Transverse colon (tissue), 4 donors: ENCODE measurements around the gene SMG9. TPM values are rescaled to one million over a fixed set of nuclear protein-coding genes. Genes with fewer than 3 reads are reported as not detected.
A peak's percentile ranks its signal among the peaks of the same experiment; 100 is the strongest.

Experiments used
- DNase-seq: peaks from one replicate; pipeline ENCODE4 v3.0.0-alpha.2; 2019
- H3K27ac ChIP-seq, 4 donors: fragments of 200-600 bp; sonication (generic); 2 replicates each; pipeline ENCODE4 v1.5.1; 2016 to 2018; ENCODE audit warnings: inconsistent platforms in 4 of 4
- H3K27me3 ChIP-seq: fragments of 200-600 bp; sonication (generic); 2 replicates; pipeline ENCODE4 v1.5.1; 2017; ENCODE audit warnings: inconsistent platforms
- H3K36me3 ChIP-seq, 4 donors: fragments of 200-600 bp; sonication (generic); 2 replicates each; pipeline ENCODE4 v1.5.1; 2017 to 2019; ENCODE audit warnings: inconsistent platforms in 4 of 4
- H3K4me1 ChIP-seq, 4 donors: fragments of 200-600 bp; sonication (generic); 2 replicates each; pipeline ENCODE4 v1.5.1; 2017 to 2020; ENCODE audit warnings: inconsistent platforms in 4 of 4
- H3K4me3 ChIP-seq, 4 donors: fragments of 200-600 bp; sonication (generic); 1 replicate in 1 of 4; 2 replicates in 3 of 4; pipeline versions ENCODE4 v1.5.1 to v1.6.1; 2017 to 2019; ENCODE audit warnings: inconsistent platforms in 4 of 4
- H3K9me3 ChIP-seq, 2 donors: fragments of 200-600 bp; sonication (generic); 2 replicates each; pipeline ENCODE4 v1.5.1; 2017 to 2019; ENCODE audit warnings: inconsistent platforms in 2 of 2
- EP300 ChIP-seq: sonication (generic); formaldehyde crosslinking; IDR thresholded peaks from one replicate; pipeline ENCODE4 v1.6.1; 2017; ENCODE audit warnings: antibody characterized with exemption, low read depth
- POLR2A ChIP-seq: fragments of 450-650 bp; IDR thresholded peaks from one replicate; pipeline ENCODE4 v1.6.1; 2016; ENCODE audit warnings: antibody characterized with exemption, mild to moderate bottlenecking, moderate library complexity
- POLR2AphosphoS5 ChIP-seq, 3 donors: sonication (generic); formaldehyde crosslinking; IDR thresholded peaks; one replicate each; pipeline ENCODE4 v1.6.1; 2016; ENCODE audit warnings: antibody characterized with exemption in 3 of 3
- WGBS, 2 donors: methylation state at CpG; one replicate each; pipeline ENCODE4 v1.1.5; 2018; ENCODE audit warnings: low coverage in 1 of 2; 5-methylcytosine and 5-hydroxymethylcytosine counted together
- in situ Hi-C, 4 donors: fragments of 200-750 bp; cut with MboI; loops; one replicate each; pipeline versions ENCODE4 v1.15.0 to v1.15.1; 2017; ENCODE audit warnings: low sequenced_read_pairs in 3 of 4, low pct_ligation_motif_present in 1 of 4, low pct_unique_long_range_greater_than_20kb in 1 of 4
- intact Hi-C: fragments of 100-400 bp; cut with DNase I; formaldehyde crosslinking; loops from one replicate; pipeline ENCODE4 v1.15.1; 2023; ENCODE audit warnings: low total_unique reads
- total RNA-seq, 4 donors: library from RNA; depleted of rRNA; stranded (reverse); fragments of >200 nt; gene quantifications; one replicate each; pipeline ENCODE4 v1.1.0, GENCODE V29; 2016
- TF ChIP-seq, protein P1 (sequence below), 5 experiments: fragments of 200-600 bp in 3 of 5; fragments of 450-650 bp in 2 of 5; sonication (generic) in 3 of 5; IDR thresholded peaks; 1 replicate in 2 of 5; 2 replicates in 3 of 5; pipeline ENCODE4 v1.5.1; 2016 to 2017; ENCODE audit warnings: antibody characterized with exemption in 5 of 5, inconsistent platforms in 3 of 5, mild to moderate bottlenecking in 2 of 5, moderate library complexity in 1 of 5

The SMG9 gene
- total RNA-seq, 4 donors from 2014 or later = 4.1 to 68.7 (median 13.8) TPM

DNA sequence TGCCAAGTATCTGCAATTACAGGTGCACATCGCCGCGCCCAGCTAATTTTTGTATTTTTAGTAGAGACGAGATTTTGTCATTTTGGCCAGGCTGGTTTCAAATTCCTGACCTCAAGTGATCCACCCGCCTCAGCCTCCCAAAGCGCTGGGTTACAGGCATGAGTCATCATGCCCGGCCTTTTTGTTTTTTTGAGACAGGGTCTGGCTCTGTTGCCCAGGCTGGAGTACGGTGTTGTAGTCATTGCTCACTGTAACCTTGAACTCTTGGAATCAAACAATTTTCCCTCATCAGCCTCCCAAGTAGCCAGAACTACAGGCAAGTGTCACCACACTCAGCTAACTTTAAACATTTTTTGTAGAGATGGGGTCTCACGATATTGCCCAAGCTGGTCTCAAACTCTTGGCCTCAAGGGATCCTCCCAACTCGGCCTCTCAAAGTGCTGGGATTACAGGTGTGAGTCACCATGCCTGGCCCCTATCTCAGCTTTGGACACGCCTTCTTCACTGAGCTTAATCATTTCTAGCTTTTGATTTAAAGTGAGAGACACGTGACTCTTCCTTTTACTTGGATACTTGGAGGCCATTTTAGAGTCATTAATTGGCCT lies 42.9 kb downstream of the SMG9 start:
- TF ChIP-seq POLR2A (no peak), POLR2AphosphoS5 (IDR thresholded peaks at IDR 0.05) (no peak), EP300 (no peak)
- TF ChIP-seq, protein P1, sequence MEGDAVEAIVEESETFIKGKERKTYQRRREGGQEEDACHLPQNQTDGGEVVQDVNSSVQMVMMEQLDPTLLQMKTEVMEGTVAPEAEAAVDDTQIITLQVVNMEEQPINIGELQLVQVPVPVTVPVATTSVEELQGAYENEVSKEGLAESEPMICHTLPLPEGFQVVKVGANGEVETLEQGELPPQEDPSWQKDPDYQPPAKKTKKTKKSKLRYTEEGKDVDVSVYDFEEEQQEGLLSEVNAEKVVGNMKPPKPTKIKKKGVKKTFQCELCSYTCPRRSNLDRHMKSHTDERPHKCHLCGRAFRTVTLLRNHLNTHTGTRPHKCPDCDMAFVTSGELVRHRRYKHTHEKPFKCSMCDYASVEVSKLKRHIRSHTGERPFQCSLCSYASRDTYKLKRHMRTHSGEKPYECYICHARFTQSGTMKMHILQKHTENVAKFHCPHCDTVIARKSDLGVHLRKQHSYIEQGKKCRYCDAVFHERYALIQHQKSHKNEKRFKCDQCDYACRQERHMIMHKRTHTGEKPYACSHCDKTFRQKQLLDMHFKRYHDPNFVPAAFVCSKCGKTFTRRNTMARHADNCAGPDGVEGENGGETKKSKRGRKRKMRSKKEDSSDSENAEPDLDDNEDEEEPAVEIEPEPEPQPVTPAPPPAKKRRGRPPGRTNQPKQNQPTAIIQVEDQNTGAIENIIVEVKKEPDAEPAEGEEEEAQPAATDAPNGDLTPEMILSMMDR (IDR thresholded peaks at IDR 0.05) = no peak
- H3K4me3 ChIP-seq = no peak overlapping the region
- 64 to 86% methylated on average over 3 to 12 of the region's 12 CpGs for WGBS, 2 donors
- in situ Hi-C loops (no loop called here), intact Hi-C loops (no loop called here)
- H3K27ac ChIP-seq = no peak overlapping the region
- H3K9me3 ChIP-seq = no peaks in the 10 kb centered on the region
- H3K4me1 ChIP-seq = peaks cover 0 to 12% (median 6%) of the 10 kb centered on the region in 4 donors
- H3K36me3 ChIP-seq = no peaks in the 10 kb centered on the region
- no peaks in the 10 kb centered on the region for H3K27me3 ChIP-seq
- DNase-seq = peak; percentile 28

DNA sequence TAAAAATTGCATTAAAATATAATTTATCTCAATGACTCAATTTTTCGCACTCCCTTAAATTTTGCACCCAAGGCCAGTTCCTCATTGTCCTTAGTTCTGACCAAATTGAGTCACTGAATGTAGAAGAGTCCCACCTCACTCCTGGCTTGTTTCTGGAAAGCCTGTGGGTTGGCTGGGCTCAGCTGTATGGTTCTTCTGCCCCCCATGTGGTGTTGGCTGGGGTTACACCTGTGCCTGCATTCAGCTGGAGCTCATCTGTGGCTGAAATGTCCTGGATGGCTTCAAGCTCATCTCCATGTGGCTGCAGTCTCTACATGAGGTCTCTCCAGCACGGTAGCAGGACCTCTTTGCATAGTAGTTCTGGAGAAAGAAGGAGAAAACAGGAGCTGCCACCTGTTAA lies 46.0 kb downstream of the SMG9 start:
- Histone ChIP-seq H3K36me3 (no peaks in the 10 kb centered on the region), H3K27me3 (no peaks in the 10 kb centered on the region), H3K9me3 (no peaks in the 10 kb centered on the region), H3K4me3 (no peak overlapping the region), H3K27ac (no peak overlapping the region), H3K4me1 (peaks cover 0 to 10% (median 6%) of the 10 kb centered on the region in 4 donors)
- no peak for DNase-seq
- intact Hi-C loops = no loop called here
- in situ Hi-C loops = no loop called here
- WGBS, 2 donors = 54 to 83% methylated on average over 1 to 2 of the region's 2 CpGs
- TF ChIP-seq POLR2AphosphoS5 (IDR thresholded peaks at IDR 0.05) (no peak), EP300 (no peak), POLR2A (no peak)
- TF ChIP-seq, protein P1 (IDR thresholded peaks at IDR 0.05) = no peak

DNA sequence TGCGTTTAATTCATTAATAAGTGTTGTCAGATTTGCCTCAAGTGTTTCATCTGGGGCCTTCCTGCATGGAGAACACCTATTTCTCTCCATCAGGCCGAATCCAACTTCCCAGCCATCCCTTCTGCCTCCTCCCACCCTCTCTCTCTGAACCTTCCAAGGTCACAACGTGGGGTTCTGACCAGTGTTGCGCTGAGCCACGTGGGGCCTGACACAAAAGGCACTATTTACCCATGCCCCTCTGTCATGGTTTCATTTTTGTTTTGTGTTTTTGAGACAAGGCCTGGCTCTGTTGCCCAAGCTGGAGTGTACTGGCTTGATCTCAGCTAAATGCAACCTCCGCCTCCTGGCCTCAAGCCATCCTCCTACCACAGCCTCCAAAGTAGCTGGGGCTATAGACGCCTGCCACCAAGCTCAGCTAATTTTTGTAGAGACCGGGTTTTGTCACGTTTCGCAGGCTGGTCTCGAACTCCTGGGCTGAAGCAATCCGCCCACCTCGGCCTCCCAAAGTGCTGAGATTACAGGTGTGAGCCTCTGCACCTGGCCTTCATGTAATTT lies 47.5 kb downstream of the SMG9 start:
- no peak for DNase-seq
- H3K27me3 ChIP-seq = no peaks in the 10 kb centered on the region
- intact Hi-C loops (no loop called here), in situ Hi-C loops (no loop called here)
- TF ChIP-seq, protein P1 (IDR thresholded peaks at IDR 0.05) = no peak
- no peak for TF ChIP-seq POLR2AphosphoS5 (IDR thresholded peaks at IDR 0.05)
- no peak for TF ChIP-seq EP300
- no peak for TF ChIP-seq POLR2A
- WGBS, 2 donors = 86 to 90% methylated on average over 10 to 13 of the region's 13 CpGs
- H3K4me3 ChIP-seq = no peak overlapping the region
- H3K36me3 ChIP-seq = no peaks in the 10 kb centered on the region
- no peaks in the 10 kb centered on the region for H3K9me3 ChIP-seq
- H3K4me1 ChIP-seq = no peaks in the 10 kb centered on the region
- H3K27ac ChIP-seq = no peak overlapping the region

DNA sequence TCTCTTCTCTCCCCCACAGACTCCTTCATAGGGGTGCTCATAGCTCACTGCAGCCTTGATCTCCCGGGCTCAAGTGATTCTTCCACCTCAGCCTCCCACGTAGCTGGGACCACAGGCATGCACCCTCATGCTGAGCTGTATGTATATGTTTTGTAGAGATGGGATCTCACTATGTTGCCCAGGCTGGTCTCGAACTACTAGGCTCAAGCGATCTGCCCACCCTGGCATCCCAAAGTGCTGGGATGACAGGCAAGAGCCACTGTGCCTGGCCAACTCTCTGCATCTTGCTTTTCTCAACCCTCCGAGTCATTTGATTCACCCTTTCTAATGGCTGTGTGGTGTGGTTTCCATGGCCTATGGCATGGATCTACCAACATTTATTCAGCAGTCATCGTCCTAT lies 49.0 kb downstream of the SMG9 start:
- in situ Hi-C loops (no loop called here), intact Hi-C loops (no loop called here)
- no peak for DNase-seq
- Histone ChIP-seq H3K9me3 (no peaks in the 10 kb centered on the region), H3K4me1 (peaks cover under 1 to 7% (median 4%) of the 10 kb centered on the region in 4 donors), H3K4me3 (no peak overlapping the region), H3K27me3 (no peaks in the 10 kb centered on the region), H3K36me3 (no peaks in the 10 kb centered on the region), H3K27ac (no peak overlapping the region)
- 90 to 100% methylated on average over 2 to 6 of the region's 6 CpGs for WGBS, 2 donors
- TF ChIP-seq, protein P1 (IDR thresholded peaks at IDR 0.05) = no peak
